ENCODE measurements around the gene PNLDC1.
"Not testable (repeated sequence)": the region's sequence is repeated elsewhere in the genome, so short reads cannot be mapped to it uniquely, and the experiment has no call there.

The PNLDC1 gene

GRCh38 chr6:159819932-159820640 is 20.0 kb downstream of the PNLDC1 start:
- peak; percentile 29 for DNase-seq

- DNase-seq, result no peak
Observed at GRCh38 chr6:159821122-159821521, 21.0 kb downstream of the PNLDC1 start.

GRCh38 chr6:159821726-159822125 is 21.6 kb downstream of the PNLDC1 start:
- no peak for DNase-seq

GRCh38 chr6:159823953-159824352 is 23.9 kb downstream of the PNLDC1 start:
- no peak for DNase-seq

GRCh38 chr6:159824690-159825089 is 24.6 kb downstream of the PNLDC1 start:
- not testable (repeated sequence) for DNase-seq

- no peak for DNase-seq
Observed at GRCh38 chr6:159826004-159826403, 25.9 kb downstream of the PNLDC1 start.

- no peak for DNase-seq
Observed at GRCh38 chr6:159826968-159827647, 27.0 kb downstream of the PNLDC1 start.

- DNase-seq, result no peak
Observed at GRCh38 chr6:159828074-159828473, 28.0 kb downstream of the PNLDC1 start.

GRCh38 chr6:159829526-159829925 is 29.4 kb downstream of the PNLDC1 start:
- DNase-seq, result no peak

- no peak for DNase-seq
Observed at GRCh38 chr6:159830501-159831372, 30.7 kb downstream of the PNLDC1 start.

- DNase-seq, result no peak
Observed at GRCh38 chr6:159831373-159831679, 31.2 kb downstream of the PNLDC1 start.

- DNase-seq, result no peak
Observed at GRCh38 chr6:159832946-159833345, 32.9 kb downstream of the PNLDC1 start.

- no peak for DNase-seq
Observed at GRCh38 chr6:159833556-159833955, 33.5 kb downstream of the PNLDC1 start.

GRCh38 chr6:159833997-159834603 is 34.0 kb downstream of the PNLDC1 start:
- DNase-seq, result no peak

- DNase-seq, result no peak
Observed at GRCh38 chr6:159836718-159837490, 36.8 kb downstream of the PNLDC1 start.

- DNase-seq, result no peak
Observed at GRCh38 chr6:159837511-159837910, 37.4 kb downstream of the PNLDC1 start.

GRCh38 chr6:159838020-159838744 is 38.1 kb downstream of the PNLDC1 start:
- DNase-seq, result no peak

GRCh38 chr6:159842035-159842434 is 42.0 kb downstream of the PNLDC1 start:
- no peak for DNase-seq

- DNase-seq, result no peak
Observed at GRCh38 chr6:159844737-159845645, 44.9 kb downstream of the PNLDC1 start.

- not testable (repeated sequence) for DNase-seq
Observed at GRCh38 chr6:159848552-159848951, 48.5 kb downstream of the PNLDC1 start.

- not testable (repeated sequence) for DNase-seq
Observed at GRCh38 chr6:159849851-159850250, 49.8 kb downstream of the PNLDC1 start.

Data from activated T-cell treated with anti-CD3 and anti-CD28 coated beads, Interleukin-2, amount 50 U/mL, for 1 hour (primary cell).